Measurements from ENCODE around the gene MATN4.

DNA sequence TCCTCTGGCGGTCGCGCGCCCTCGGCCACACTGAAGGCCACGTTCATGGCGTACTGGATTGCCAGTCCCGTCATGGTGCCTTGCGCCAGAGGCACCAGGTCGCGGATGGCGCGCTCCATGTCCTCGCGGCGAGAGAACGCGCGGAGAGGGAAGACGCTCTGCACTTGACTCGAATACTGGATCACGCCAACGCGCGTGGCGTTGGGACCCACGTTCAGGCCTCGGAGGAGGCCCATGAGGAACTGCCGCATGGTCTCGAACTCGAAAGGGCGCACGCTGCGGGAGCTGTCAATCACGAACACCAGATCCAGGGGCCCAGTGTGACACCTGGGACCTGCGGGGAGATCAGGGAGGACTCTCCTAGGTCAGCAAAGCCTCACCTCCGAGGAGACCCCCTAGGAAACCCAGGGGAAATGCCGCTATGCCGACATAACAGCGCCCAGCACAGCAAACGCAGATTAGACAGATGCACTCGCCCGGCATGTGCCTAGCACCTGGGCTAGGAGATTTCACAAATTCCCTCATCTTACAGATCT, 3.6 kb downstream of the MATN4 start:
- TF ChIP-seq, protein P1, sequence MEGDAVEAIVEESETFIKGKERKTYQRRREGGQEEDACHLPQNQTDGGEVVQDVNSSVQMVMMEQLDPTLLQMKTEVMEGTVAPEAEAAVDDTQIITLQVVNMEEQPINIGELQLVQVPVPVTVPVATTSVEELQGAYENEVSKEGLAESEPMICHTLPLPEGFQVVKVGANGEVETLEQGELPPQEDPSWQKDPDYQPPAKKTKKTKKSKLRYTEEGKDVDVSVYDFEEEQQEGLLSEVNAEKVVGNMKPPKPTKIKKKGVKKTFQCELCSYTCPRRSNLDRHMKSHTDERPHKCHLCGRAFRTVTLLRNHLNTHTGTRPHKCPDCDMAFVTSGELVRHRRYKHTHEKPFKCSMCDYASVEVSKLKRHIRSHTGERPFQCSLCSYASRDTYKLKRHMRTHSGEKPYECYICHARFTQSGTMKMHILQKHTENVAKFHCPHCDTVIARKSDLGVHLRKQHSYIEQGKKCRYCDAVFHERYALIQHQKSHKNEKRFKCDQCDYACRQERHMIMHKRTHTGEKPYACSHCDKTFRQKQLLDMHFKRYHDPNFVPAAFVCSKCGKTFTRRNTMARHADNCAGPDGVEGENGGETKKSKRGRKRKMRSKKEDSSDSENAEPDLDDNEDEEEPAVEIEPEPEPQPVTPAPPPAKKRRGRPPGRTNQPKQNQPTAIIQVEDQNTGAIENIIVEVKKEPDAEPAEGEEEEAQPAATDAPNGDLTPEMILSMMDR (IDR thresholded peaks at IDR 0.05; ENCODE audit: low read depth, low read length, poor library complexity, severe bottlenecking): no peak
- no peak for TF ChIP-seq EZH2phosphoT487 (IDR thresholded peaks at IDR 0.05; ENCODE audit: borderline replicate concordance, low read length)
